SU-DHL-6 (cell line): ENCODE results near the gene EYS.

Source experiments
- H2AFZ ChIP-seq: fragments of 200-600 bp; sonication (generic); 2 replicates; pipeline ENCODE4 v1.6.1; 2014; ENCODE audit warnings: low read depth, mild to moderate bottlenecking, moderate library complexity, mixed read lengths, antibody characterized with exemption, low read length; ENCODE audit not compliant: severe bottlenecking
- H3F3A ChIP-seq: fragments of 200-600 bp; shearing (Covaris generic); 2 replicates; pipeline ENCODE4 v1.6.0; 2016; ENCODE audit warnings: antibody characterized with exemption, mild to moderate bottlenecking; ENCODE audit not compliant: insufficient read depth
- H3K27ac ChIP-seq: fragments of 200-600 bp; sonication (generic); 2 replicates; pipeline ENCODE4 v1.5.1; 2016; ENCODE audit warnings: low read depth, mild to moderate bottlenecking, low read length, moderate library complexity, mixed read lengths
- H3K27me3 ChIP-seq: fragments of 200-600 bp; sonication (generic), shearing (Covaris generic); 2 replicates; pipeline ENCODE4 v1.6.0; 2014; ENCODE audit warnings: mild to moderate bottlenecking, low read length
- H3K36me3 ChIP-seq: fragments of 200-600 bp; sonication (generic); 2 replicates; pipeline ENCODE4 v1.6.1; 2014; ENCODE audit warnings: mild to moderate bottlenecking, low read length, mixed read lengths
- H3K4me2 ChIP-seq: fragments of 300-600, 200-600 bp; shearing (Covaris generic), sonication (generic); 2 replicates; pipeline ENCODE4 v1.6.0; 2014; ENCODE audit warnings: low read length, low read depth, mild to moderate bottlenecking; ENCODE audit not compliant: poor library complexity, severe bottlenecking
- H3K4me3 ChIP-seq: fragments of 200-600 bp; sonication (generic); 2 replicates; pipeline ENCODE4 v1.5.1; 2014; ENCODE audit warnings: antibody characterized with exemption, low read length, mild to moderate bottlenecking, mixed read lengths; ENCODE audit not compliant: insufficient read depth, poor library complexity, severe bottlenecking
- H3K79me2 ChIP-seq: fragments of 200-600 bp; sonication (generic); 2 replicates; pipeline ENCODE4 v1.6.1; 2014; ENCODE audit warnings: mild to moderate bottlenecking, low read length, moderate library complexity; ENCODE audit not compliant: insufficient read depth
- H3K9ac ChIP-seq: fragments of 200-600 bp; sonication (generic); 2 replicates; pipeline ENCODE4 v1.7.0; 2014; ENCODE audit warnings: mild to moderate bottlenecking, low read length
- H3K9me2 ChIP-seq: fragments of 200-600 bp; sonication (generic); replicated peaks from 2 replicates; pipeline ENCODE4 v1.6.1; 2014; ENCODE audit warnings: low read length; ENCODE audit not compliant: insufficient read depth
- H3K9me3 ChIP-seq: fragments of 200-600 bp; sonication (generic); 2 replicates; pipeline ENCODE4 v1.6.1; 2014; ENCODE audit warnings: low read length, mixed read lengths; ENCODE audit not compliant: insufficient read depth
- H4K20me1 ChIP-seq: fragments of 200-600 bp; sonication (generic); 2 replicates; pipeline ENCODE4 v1.6.1; 2014; ENCODE audit warnings: low read depth, mild to moderate bottlenecking, antibody characterized with exemption, low read length, moderate library complexity, mixed read lengths
- CTCF ChIP-seq: fragments of 200-600 bp; sonication (generic); IDR thresholded peaks from one replicate; pipeline ENCODE4 v1.5.1; 2017; ENCODE audit warnings: antibody characterized with exemption, mild to moderate bottlenecking, low read length, moderate library complexity; ENCODE audit not compliant: insufficient read depth, poor library complexity, severe bottlenecking
- EZH2phosphoT487 ChIP-seq: fragments of 200-600 bp; sonication (generic), shearing (Covaris generic); conservative IDR thresholded peaks from 2 replicates; pipeline ENCODE4 v1.6.1; 2018; ENCODE audit warnings: mild to moderate bottlenecking, antibody characterized with exemption, low read length, moderate library complexity, mixed read lengths

EYS gene

GRCh38 chr6:63887002-63887751 lies 1819.8 kb downstream of the EYS start:
- Histone ChIP-seq H3K4me2 (no peak overlapping the region), H3K27me3 (no peaks in the 10 kb centered on the region)
- no peak for TF ChIP-seq EZH2phosphoT487
- TF ChIP-seq CTCF: no peak

GRCh38 chr6:63886341-63886740 lies 1820.7 kb downstream of the EYS start:
- no peaks in the 10 kb centered on the region for H3K9me3 ChIP-seq
- H4K20me1 ChIP-seq: no peaks in the 10 kb centered on the region
- no peaks in the 10 kb centered on the region for H3K79me2 ChIP-seq
- H3K27me3 ChIP-seq: no peaks in the 10 kb centered on the region
- H3K36me3 ChIP-seq: no peaks in the 10 kb centered on the region
- H3K27ac ChIP-seq: no peak overlapping the region
- no peak for TF ChIP-seq CTCF
- no peak for TF ChIP-seq EZH2phosphoT487
- no peak overlapping the region for H3K9ac ChIP-seq
- no peak overlapping the region for H2AFZ ChIP-seq
- H3K9me2 ChIP-seq: no peaks in the 10 kb centered on the region
- no peak overlapping the region for H3K4me3 ChIP-seq
- H3F3A ChIP-seq: no peaks in the 10 kb centered on the region
- no peak overlapping the region for H3K4me2 ChIP-seq

More at GRCh38 chr6:63887002-63887751, 1819.8 kb downstream of the EYS start:
- no peak overlapping the region for H3K27ac ChIP-seq
- H2AFZ ChIP-seq: no peak overlapping the region
- H3K9ac ChIP-seq: no peak overlapping the region
- no peak overlapping the region for H3K4me3 ChIP-seq
- no peaks in the 10 kb centered on the region for H3K9me2 ChIP-seq
- H3K79me2 ChIP-seq: no peaks in the 10 kb centered on the region
- H3K9me3 ChIP-seq: no peaks in the 10 kb centered on the region
- no peaks in the 10 kb centered on the region for H3K36me3 ChIP-seq
- no peaks in the 10 kb centered on the region for H3F3A ChIP-seq
- H4K20me1 ChIP-seq: no peaks in the 10 kb centered on the region

GRCh38 chr6:63883597-63883996 lies 1823.4 kb downstream of the EYS start:
- no peak for TF ChIP-seq CTCF
- TF ChIP-seq EZH2phosphoT487: no peak
- no peaks in the 10 kb centered on the region for H4K20me1 ChIP-seq
- no peak overlapping the region for H2AFZ ChIP-seq
- no peaks in the 10 kb centered on the region for H3F3A ChIP-seq
- no peaks in the 10 kb centered on the region for H3K79me2 ChIP-seq
- no peak overlapping the region for H3K9ac ChIP-seq
- H3K27me3 ChIP-seq: no peaks in the 10 kb centered on the region
- H3K36me3 ChIP-seq: no peaks in the 10 kb centered on the region
- H3K4me3 ChIP-seq: no peak overlapping the region
- H3K4me2 ChIP-seq: no peak overlapping the region
- no peak overlapping the region for H3K27ac ChIP-seq
- H3K9me2 ChIP-seq: no peaks in the 10 kb centered on the region
- no peaks in the 10 kb centered on the region for H3K9me3 ChIP-seq
